HCT116 (cell line): Measurements from ENCODE around the gene ACOXL. TPM values are rescaled to one million over a fixed set of nuclear protein-coding genes. Genes with fewer than 3 reads are reported as not detected.
"Not testable (repeated sequence)": the region's sequence is repeated elsewhere in the genome, so short reads cannot be mapped to it uniquely, and the experiment has no call there.

Experiments
- ATAC-seq: fragments of 200-7000 bp; cut with Tn5 transposase; 2 replicates; pipeline ENCODE4 v1.9.1; 2020; ENCODE audit warnings: mild to moderate bottlenecking, moderate library complexity
- BruUV-seq: library from RNA; stranded (reverse); fragments of 400-500 nt; replicated peaks from 2 replicates; lab custom pipeline; 2021; lab: Mats Ljungman, UMichigan
- CTCF ChIA-PET: fragments of 300-600 bp; sonication (Branson Sonifier 250); formaldehyde crosslinking; loops from one replicate; lab custom pipeline; 2021; ENCODE audit warnings: antibody characterized with exemption; lab: Charles Lee
- POLR2A ChIA-PET: fragments of 300-600, 350-600 bp; sonication (Branson Sonifier 250); formaldehyde crosslinking; loops from one replicate; lab custom pipeline; 2021; ENCODE audit warnings: antibody characterized with exemption; lab: Charles Lee
- RAD21 ChIA-PET, 2 experiments: fragments of 300-600 bp; sonication (Branson Sonifier 250); formaldehyde crosslinking; loops; one replicate each; lab custom pipeline; 2023; ENCODE audit warnings: low total read pairs in 2 of 2; ENCODE audit not compliant: uncharacterized antibody in 2 of 2, unreplicated experiment in 2 of 2, low non-redundant PET in 1 of 2; lab: Charles Lee
- DNase-seq: peaks from one replicate; pipeline ENCODE4 v3.0.0-alpha.2; 2010; ENCODE audit warnings: low read depth, low spot score
- H2AFZ ChIP-seq: fragments of 200-600 bp; shearing (Covaris generic), sonication (generic); 2 replicates; pipeline ENCODE4 v1.6.1; 2017; ENCODE audit warnings: low read depth, mixed run types, mixed read lengths, antibody characterized with exemption, low read length; ENCODE audit not compliant: poor library complexity, severe bottlenecking
- H3K27ac ChIP-seq: 2 replicates; pipeline ENCODE4 v1.5.1; 2012; ENCODE audit warnings: low read depth, low read length
- H3K27me3 ChIP-seq: fragments of 200-600 bp; sonication (generic); 2 replicates; pipeline ENCODE4 v1.6.1; 2016; ENCODE audit warnings: mixed run types, low read length, mixed read lengths; ENCODE audit not compliant: insufficient read depth
- H3K36me3 ChIP-seq, 2 experiments: fragments of 200-500 bp in 1 of 2; fragments of 200-600 bp in 1 of 2; sonication (Bioruptor generic) in 1 of 2; sonication (generic) in 1 of 2; 2 replicates each; pipeline versions ENCODE4 v1.5.1 to v1.6.1; 2014 to 2016; ENCODE audit warnings: low read length in 2 of 2, inconsistent platforms in 1 of 2, mixed read lengths in 1 of 2, mixed run types in 1 of 2; ENCODE audit not compliant: insufficient read depth in 2 of 2, control insufficient read depth in 1 of 2
- H3K4me1 ChIP-seq, 2 experiments: fragments of 200-600 bp in 1 of 2; sonication (generic) in 1 of 2; 2 replicates each; pipeline versions ENCODE4 v1.5.1 to v1.6.1; 2012 to 2017; ENCODE audit warnings: low read length in 2 of 2, inconsistent platforms in 1 of 2, mild to moderate bottlenecking in 1 of 2, mixed read lengths in 1 of 2, mixed run types in 1 of 2, moderate library complexity in 1 of 2; ENCODE audit not compliant: insufficient read depth in 2 of 2, control insufficient read depth in 1 of 2
- H3K4me2 ChIP-seq: fragments of 200-600 bp; sonication (generic); 2 replicates; pipeline ENCODE4 v1.6.1; 2017; ENCODE audit warnings: mixed run types, low read length, mixed read lengths
- H3K4me3 ChIP-seq, 2 experiments: fragments of 200-600 bp in 1 of 2; sonication (generic) in 1 of 2; replicated peaks in 1 of 2; 2 replicates each; pipeline ENCODE4 v1.5.1; 2011 to 2016; ENCODE audit warnings: low read length in 2 of 2, control low read depth in 1 of 2, low read depth in 1 of 2, mild to moderate bottlenecking in 1 of 2, mixed read lengths in 1 of 2, mixed run types in 1 of 2
- H3K79me2 ChIP-seq: fragments of 200-600 bp; sonication (generic); 2 replicates; pipeline ENCODE4 v1.6.1; 2017; ENCODE audit warnings: mild to moderate bottlenecking, mixed run types, low read length, moderate library complexity, mixed read lengths; ENCODE audit not compliant: insufficient read depth
- H3K9ac ChIP-seq: fragments of 200-600 bp; sonication (generic); 2 replicates; pipeline ENCODE4 v1.6.1; 2016; ENCODE audit warnings: low read length, mixed read lengths
- H3K9me2 ChIP-seq: fragments of 200-600 bp; sonication (generic), shearing (Covaris generic); 2 replicates; pipeline ENCODE4 v1.6.1; 2017; ENCODE audit warnings: mixed run types, mild to moderate bottlenecking, moderate library complexity; ENCODE audit not compliant: insufficient read depth
- H3K9me3 ChIP-seq, 2 experiments: fragments of 200-500 bp in 1 of 2; fragments of 200-600 bp in 1 of 2; sonication (Bioruptor generic) in 1 of 2; sonication (generic) in 1 of 2; 2 replicates each; pipeline ENCODE4 v1.6.1; 2014 to 2017; ENCODE audit warnings: low read length in 2 of 2, mixed read lengths in 2 of 2, inconsistent platforms in 1 of 2, low read depth in 1 of 2, mild to moderate bottlenecking in 1 of 2, mixed run types in 1 of 2, moderate library complexity in 1 of 2; ENCODE audit not compliant: control insufficient read depth in 1 of 2, insufficient read depth in 1 of 2
- H4K20me1 ChIP-seq: fragments of 200-600 bp; sonication (generic), shearing (Covaris generic); 2 replicates; pipeline ENCODE4 v1.6.1; 2017; ENCODE audit warnings: mixed run types, mild to moderate bottlenecking, moderate library complexity; ENCODE audit not compliant: insufficient read depth
- CEBPB ChIP-seq: IDR thresholded peaks from 2 replicates; pipeline ENCODE4 v1.6.1; 2012; ENCODE audit warnings: low read depth
- ELF1 ChIP-seq: IDR thresholded peaks from 2 replicates; pipeline ENCODE4 v1.6.1; 2012; ENCODE audit warnings: low read depth, borderline replicate concordance
- EZH2phosphoT487 ChIP-seq: fragments of 200-600 bp; IDR thresholded peaks from 2 replicates; pipeline ENCODE4 v1.6.1; 2018; ENCODE audit warnings: antibody characterized with exemption, borderline replicate concordance
- FOSL1 ChIP-seq: IDR thresholded peaks from 2 replicates; pipeline ENCODE4 v1.6.1; 2012; ENCODE audit warnings: low read depth
- POLR2A ChIP-seq: IDR thresholded peaks from 2 replicates; pipeline ENCODE4 v1.7.0; 2011; ENCODE audit warnings: borderline replicate concordance; ENCODE audit not compliant: insufficient read depth, insufficient read length; ENCODE audit errors: extremely low read depth
- POLR2AphosphoS5 ChIP-seq: IDR thresholded peaks from 2 replicates; pipeline ENCODE4 v1.6.1; 2011; ENCODE audit warnings: mild to moderate bottlenecking, low read depth, low read length, moderate library complexity
- SRF ChIP-seq: IDR thresholded peaks from 2 replicates; pipeline ENCODE4 v1.6.1; 2012; ENCODE audit warnings: low read depth
- YY1 ChIP-seq: IDR thresholded peaks from 2 replicates; pipeline ENCODE4 v1.6.1; 2011; ENCODE audit warnings: low read length, low read depth, moderate library complexity, mild to moderate bottlenecking; ENCODE audit not compliant: insufficient replicate concordance; ENCODE audit errors: extremely low read depth
- ZFX ChIP-seq: fragments of 450-650 bp; IDR thresholded peaks from 2 replicates; pipeline ENCODE4 v1.6.1; 2017
- intact Hi-C: fragments of 100-400 bp; cut with micrococcal nuclease; formaldehyde crosslinking; loops from 2 replicates; pipeline ENCODE4 v1.10.0; 2022
- total RNA-seq: library from RNA; stranded (reverse); gene quantifications from one replicate; pipeline ENCODE4 v1.2.1, GENCODE V29; 2021; ENCODE audit not compliant: unreplicated experiment
- TF ChIP-seq, protein P1 (sequence below): IDR thresholded peaks from 2 replicates; pipeline ENCODE4 v1.6.1; 2012
- TF ChIP-seq, protein P2 (sequence below): IDR thresholded peaks from 2 replicates; pipeline ENCODE4 v1.6.1; 2011; ENCODE audit warnings: mild to moderate bottlenecking, low read length, moderate library complexity; ENCODE audit not compliant: insufficient replicate concordance; ENCODE audit errors: extremely low read depth

ACOXL gene
- total RNA-seq, 1 experiment from 2014 or later: 5.5 TPM

- TF ChIP-seq SRF (peak; percentile 31; the same call in 1 of the 2 replicates), POLR2AphosphoS5 (peak; percentile 50; the same call in 1 of the 2 replicates), ELF1 (no peak), ZFX (no peak), EZH2phosphoT487 (no peak), YY1 (no peak), POLR2A (no peak), CEBPB (no peak; the same call in 1 of the 2 replicates), FOSL1 (peak; percentile 76)
- TF ChIP-seq, protein P1, sequence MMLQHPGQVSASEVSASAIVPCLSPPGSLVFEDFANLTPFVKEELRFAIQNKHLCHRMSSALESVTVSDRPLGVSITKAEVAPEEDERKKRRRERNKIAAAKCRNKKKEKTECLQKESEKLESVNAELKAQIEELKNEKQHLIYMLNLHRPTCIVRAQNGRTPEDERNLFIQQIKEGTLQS: no peak
- TF ChIP-seq, protein P2, sequence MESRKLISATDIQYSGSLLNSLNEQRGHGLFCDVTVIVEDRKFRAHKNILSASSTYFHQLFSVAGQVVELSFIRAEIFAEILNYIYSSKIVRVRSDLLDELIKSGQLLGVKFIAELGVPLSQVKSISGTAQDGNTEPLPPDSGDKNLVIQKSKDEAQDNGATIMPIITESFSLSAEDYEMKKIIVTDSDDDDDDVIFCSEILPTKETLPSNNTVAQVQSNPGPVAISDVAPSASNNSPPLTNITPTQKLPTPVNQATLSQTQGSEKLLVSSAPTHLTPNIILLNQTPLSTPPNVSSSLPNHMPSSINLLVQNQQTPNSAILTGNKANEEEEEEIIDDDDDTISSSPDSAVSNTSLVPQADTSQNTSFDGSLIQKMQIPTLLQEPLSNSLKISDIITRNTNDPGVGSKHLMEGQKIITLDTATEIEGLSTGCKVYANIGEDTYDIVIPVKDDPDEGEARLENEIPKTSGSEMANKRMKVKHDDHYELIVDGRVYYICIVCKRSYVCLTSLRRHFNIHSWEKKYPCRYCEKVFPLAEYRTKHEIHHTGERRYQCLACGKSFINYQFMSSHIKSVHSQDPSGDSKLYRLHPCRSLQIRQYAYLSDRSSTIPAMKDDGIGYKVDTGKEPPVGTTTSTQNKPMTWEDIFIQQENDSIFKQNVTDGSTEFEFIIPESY: no peak
Measured at GRCh38 chr2:111072220-111072871, 340.0 kb downstream of the ACOXL start (continued).

- H3K9ac ChIP-seq, H3K9me2 ChIP-seq, ATAC-seq, H3K9me3 ChIP-seq, H3K36me3 ChIP-seq, H2AFZ ChIP-seq, BruUV-seq, H3K79me2 ChIP-seq, DNase-seq, H3K4me1 ChIP-seq, CTCF ChIA-PET, RAD21 ChIA-PET, H3K4me3 ChIP-seq, H3K27ac ChIP-seq, H4K20me1 ChIP-seq, intact Hi-C loops, H3K4me2 ChIP-seq, POLR2A ChIA-PET, H3K27me3 ChIP-seq: not testable (repeated sequence)
Measured at GRCh38 chr2:111082659-111083058, 350.3 kb downstream of the ACOXL start.
